HCT116 (cell line): ENCODE results near the gene PARVA. TPM values are rescaled to one million over a fixed set of nuclear protein-coding genes. Genes with fewer than 3 reads are reported as not detected.

Source experiments
- ATAC-seq: fragments of 200-7000 bp; cut with Tn5 transposase; 2 replicates; pipeline ENCODE4 v1.9.1; 2020; ENCODE audit warnings: mild to moderate bottlenecking, moderate library complexity
- BruUV-seq: library from RNA; stranded (reverse); fragments of 400-500 nt; replicated peaks from 2 replicates; lab custom pipeline; 2021; lab: Mats Ljungman, UMichigan
- CTCF ChIA-PET: fragments of 300-600 bp; sonication (Branson Sonifier 250); formaldehyde crosslinking; loops from one replicate; lab custom pipeline; 2021; ENCODE audit warnings: antibody characterized with exemption; lab: Charles Lee
- POLR2A ChIA-PET: fragments of 300-600, 350-600 bp; sonication (Branson Sonifier 250); formaldehyde crosslinking; loops from one replicate; lab custom pipeline; 2021; ENCODE audit warnings: antibody characterized with exemption; lab: Charles Lee
- RAD21 ChIA-PET, 2 experiments: fragments of 300-600 bp; sonication (Branson Sonifier 250); formaldehyde crosslinking; loops; one replicate each; lab custom pipeline; 2023; ENCODE audit warnings: low total read pairs in 2 of 2; ENCODE audit not compliant: uncharacterized antibody in 2 of 2, unreplicated experiment in 2 of 2, low non-redundant PET in 1 of 2; lab: Charles Lee
- DNase-seq: peaks from one replicate; pipeline ENCODE4 v3.0.0-alpha.2; 2010; ENCODE audit warnings: low read depth, low spot score
- H2AFZ ChIP-seq: fragments of 200-600 bp; shearing (Covaris generic), sonication (generic); 2 replicates; pipeline ENCODE4 v1.6.1; 2017; ENCODE audit warnings: low read depth, mixed run types, mixed read lengths, antibody characterized with exemption, low read length; ENCODE audit not compliant: poor library complexity, severe bottlenecking
- H3K27ac ChIP-seq: 2 replicates; pipeline ENCODE4 v1.5.1; 2012; ENCODE audit warnings: low read depth, low read length
- H3K27me3 ChIP-seq: fragments of 200-600 bp; sonication (generic); 2 replicates; pipeline ENCODE4 v1.6.1; 2016; ENCODE audit warnings: mixed run types, low read length, mixed read lengths; ENCODE audit not compliant: insufficient read depth
- H3K36me3 ChIP-seq, 2 experiments: fragments of 200-500 bp in 1 of 2; fragments of 200-600 bp in 1 of 2; sonication (Bioruptor generic) in 1 of 2; sonication (generic) in 1 of 2; 2 replicates each; pipeline versions ENCODE4 v1.5.1 to v1.6.1; 2014 to 2016; ENCODE audit warnings: low read length in 2 of 2, inconsistent platforms in 1 of 2, mixed read lengths in 1 of 2, mixed run types in 1 of 2; ENCODE audit not compliant: insufficient read depth in 2 of 2, control insufficient read depth in 1 of 2
- H3K4me1 ChIP-seq, 2 experiments: fragments of 200-600 bp in 1 of 2; sonication (generic) in 1 of 2; 2 replicates each; pipeline versions ENCODE4 v1.5.1 to v1.6.1; 2012 to 2017; ENCODE audit warnings: low read length in 2 of 2, inconsistent platforms in 1 of 2, mild to moderate bottlenecking in 1 of 2, mixed read lengths in 1 of 2, mixed run types in 1 of 2, moderate library complexity in 1 of 2; ENCODE audit not compliant: insufficient read depth in 2 of 2, control insufficient read depth in 1 of 2
- H3K4me2 ChIP-seq: fragments of 200-600 bp; sonication (generic); 2 replicates; pipeline ENCODE4 v1.6.1; 2017; ENCODE audit warnings: mixed run types, low read length, mixed read lengths
- H3K4me3 ChIP-seq, 2 experiments: fragments of 200-600 bp in 1 of 2; sonication (generic) in 1 of 2; replicated peaks in 1 of 2; 2 replicates each; pipeline ENCODE4 v1.5.1; 2011 to 2016; ENCODE audit warnings: low read length in 2 of 2, control low read depth in 1 of 2, low read depth in 1 of 2, mild to moderate bottlenecking in 1 of 2, mixed read lengths in 1 of 2, mixed run types in 1 of 2
- H3K79me2 ChIP-seq: fragments of 200-600 bp; sonication (generic); 2 replicates; pipeline ENCODE4 v1.6.1; 2017; ENCODE audit warnings: mild to moderate bottlenecking, mixed run types, low read length, moderate library complexity, mixed read lengths; ENCODE audit not compliant: insufficient read depth
- H3K9ac ChIP-seq: fragments of 200-600 bp; sonication (generic); 2 replicates; pipeline ENCODE4 v1.6.1; 2016; ENCODE audit warnings: low read length, mixed read lengths
- H3K9me2 ChIP-seq: fragments of 200-600 bp; sonication (generic), shearing (Covaris generic); 2 replicates; pipeline ENCODE4 v1.6.1; 2017; ENCODE audit warnings: mixed run types, mild to moderate bottlenecking, moderate library complexity; ENCODE audit not compliant: insufficient read depth
- H3K9me3 ChIP-seq, 2 experiments: fragments of 200-500 bp in 1 of 2; fragments of 200-600 bp in 1 of 2; sonication (Bioruptor generic) in 1 of 2; sonication (generic) in 1 of 2; 2 replicates each; pipeline ENCODE4 v1.6.1; 2014 to 2017; ENCODE audit warnings: low read length in 2 of 2, mixed read lengths in 2 of 2, inconsistent platforms in 1 of 2, low read depth in 1 of 2, mild to moderate bottlenecking in 1 of 2, mixed run types in 1 of 2, moderate library complexity in 1 of 2; ENCODE audit not compliant: control insufficient read depth in 1 of 2, insufficient read depth in 1 of 2
- H4K20me1 ChIP-seq: fragments of 200-600 bp; sonication (generic), shearing (Covaris generic); 2 replicates; pipeline ENCODE4 v1.6.1; 2017; ENCODE audit warnings: mixed run types, mild to moderate bottlenecking, moderate library complexity; ENCODE audit not compliant: insufficient read depth
- ATF3 ChIP-seq: IDR thresholded peaks from 2 replicates; pipeline ENCODE4 v1.6.1; 2012
- CTCF ChIP-seq, 3 experiments: fragments of 200-600 bp in 1 of 3; sonication (generic) in 1 of 3; IDR thresholded peaks in 2 of 3; conservative IDR thresholded peaks in 1 of 3; 2 replicates each; pipeline ENCODE4 v1.5.1; 2012 to 2017; ENCODE audit warnings: low read depth in 2 of 3, low read length in 2 of 3, antibody characterized with exemption in 1 of 3, borderline replicate concordance in 1 of 3, control low read depth in 1 of 3, mild to moderate bottlenecking in 1 of 3, mixed read lengths in 1 of 3, mixed run types in 1 of 3, moderate library complexity in 1 of 3; ENCODE audit not compliant: insufficient read depth in 1 of 3
- ELF1 ChIP-seq: IDR thresholded peaks from 2 replicates; pipeline ENCODE4 v1.6.1; 2012; ENCODE audit warnings: low read depth, borderline replicate concordance
- EZH2 ChIP-seq: fragments of 200-600 bp; sonication (generic); IDR thresholded peaks from 2 replicates; pipeline ENCODE4 v1.6.1; 2017; ENCODE audit warnings: antibody characterized with exemption, mixed run types
- EZH2phosphoT487 ChIP-seq: fragments of 200-600 bp; IDR thresholded peaks from 2 replicates; pipeline ENCODE4 v1.6.1; 2018; ENCODE audit warnings: antibody characterized with exemption, borderline replicate concordance
- POLR2A ChIP-seq: IDR thresholded peaks from 2 replicates; pipeline ENCODE4 v1.7.0; 2011; ENCODE audit warnings: borderline replicate concordance; ENCODE audit not compliant: insufficient read depth, insufficient read length; ENCODE audit errors: extremely low read depth
- POLR2AphosphoS5 ChIP-seq: IDR thresholded peaks from 2 replicates; pipeline ENCODE4 v1.6.1; 2011; ENCODE audit warnings: mild to moderate bottlenecking, low read depth, low read length, moderate library complexity
- SIN3A ChIP-seq: IDR thresholded peaks from 2 replicates; pipeline ENCODE4 v1.6.1; 2012; ENCODE audit warnings: low read depth
- SP1 ChIP-seq: IDR thresholded peaks from 2 replicates; pipeline ENCODE4 v1.6.1; 2012; ENCODE audit warnings: low read depth
- SRF ChIP-seq: IDR thresholded peaks from 2 replicates; pipeline ENCODE4 v1.6.1; 2012; ENCODE audit warnings: low read depth
- TCF7L2 ChIP-seq: IDR thresholded peaks from 2 replicates; pipeline ENCODE4 v1.7.0; 2011; ENCODE audit warnings: borderline replicate concordance, inconsistent platforms; ENCODE audit not compliant: insufficient read depth, insufficient read length; ENCODE audit errors: extremely low read depth
- YY1 ChIP-seq: IDR thresholded peaks from 2 replicates; pipeline ENCODE4 v1.6.1; 2011; ENCODE audit warnings: low read length, low read depth, moderate library complexity, mild to moderate bottlenecking; ENCODE audit not compliant: insufficient replicate concordance; ENCODE audit errors: extremely low read depth
- ZFX ChIP-seq: fragments of 450-650 bp; IDR thresholded peaks from 2 replicates; pipeline ENCODE4 v1.6.1; 2017
- ZNF274 ChIP-seq: fragments of 200-500 bp; sonication (Bioruptor generic); IDR thresholded peaks from 2 replicates; pipeline ENCODE4 v1.6.1; 2014; ENCODE audit warnings: mild to moderate bottlenecking, low read depth, low read length, inconsistent platforms
- intact Hi-C: fragments of 100-400 bp; cut with micrococcal nuclease; formaldehyde crosslinking; loops from 2 replicates; pipeline ENCODE4 v1.10.0; 2022
- total RNA-seq: library from RNA; stranded (reverse); gene quantifications from one replicate; pipeline ENCODE4 v1.2.1, GENCODE V29; 2021; ENCODE audit not compliant: unreplicated experiment

PARVA gene
- total RNA-seq, 1 experiment from 2014 or later: 18.4 TPM

GRCh38 chr11:12512132-12512531 is 134.8 kb downstream of the PARVA start:
- no TSS peak for BruUV-seq
- ChIA-PET POLR2A (no interaction called here), CTCF (no interaction called here), RAD21 (no interaction called here)
- Histone ChIP-seq H3K27ac (no peak overlapping the region), H3K27me3 (no peaks in the 10 kb centered on the region), H4K20me1 (no peaks in the 10 kb centered on the region), H3K4me1 (peaks cover 0 to 6% of the 10 kb centered on the region in 2 experiments; a peak in 1 of 4 replicates), H3K9ac (no peak overlapping the region), H3K79me2 (no peaks in the 10 kb centered on the region), H3K4me2 (no peak overlapping the region), H3K36me3 (no peaks in the 10 kb centered on the region), H2AFZ (no peak overlapping the region), H3K4me3 (no peak overlapping the region), H3K9me3 (no peaks in the 10 kb centered on the region), H3K9me2 (no peaks in the 10 kb centered on the region)
- ATAC-seq: no peak
- intact Hi-C loops: no loop called here
- no peak for TF ChIP-seq ZNF274
- TF ChIP-seq ZFX: no peak
- TF ChIP-seq TCF7L2: no peak
- TF ChIP-seq YY1: no peak
- no peak for TF ChIP-seq POLR2AphosphoS5
- no peak for TF ChIP-seq SP1
- no peak for TF ChIP-seq ATF3
- no peak for TF ChIP-seq SRF
- TF ChIP-seq CTCF (IDR thresholded peaks at IDR 0.05 in 2 of 3, conservative IDR thresholded peaks at IDR 0.05 in 1 of 3; ENCODE audit: borderline replicate concordance in 1 of 3, insufficient read depth in 1 of 3, low read depth in 2 of 3, low read length in 2 of 3): no peak
- TF ChIP-seq EZH2phosphoT487: no peak
- no peak for TF ChIP-seq EZH2
- no peak for TF ChIP-seq POLR2A
- TF ChIP-seq ELF1: no peak
- no peak for TF ChIP-seq SIN3A
- DNase-seq: no peak
